H1 (cell line): Measurements from ENCODE around the gene CAMKK1.

Experiments
- ASH2L ChIP-seq: fragments of 200-600, 300-600 bp; sonication (generic); IDR thresholded peaks from one replicate; pipeline ENCODE4 v1.7.1; 2017; ENCODE audit warnings: low read length
- CTCF ChIP-seq, 3 experiments: IDR thresholded peaks; 1 replicate in 2 of 3; 2 replicates in 1 of 3; pipeline versions ENCODE4 v1.5.1 to v1.6.1; 2011; ENCODE audit warnings: low read length in 3 of 3, mild to moderate bottlenecking in 3 of 3, inconsistent platforms in 2 of 3, low read depth in 1 of 3, moderate library complexity in 1 of 3; ENCODE audit not compliant: insufficient read depth in 1 of 3; ENCODE audit errors: control extremely low read depth in 1 of 3
- EZH2 ChIP-seq: fragments of 200-600 bp; sonication (generic); IDR thresholded peaks from 2 replicates; pipeline ENCODE4 v1.7.1; 2012; ENCODE audit warnings: low read depth, mild to moderate bottlenecking, moderate library complexity, low read length, inconsistent platforms; ENCODE audit not compliant: severe bottlenecking
- HDAC6 ChIP-seq: IDR thresholded peaks from one replicate; pipeline ENCODE4 v1.7.1; 2012; ENCODE audit warnings: low read depth, mild to moderate bottlenecking, inconsistent platforms, low read length, moderate library complexity
- JUN ChIP-seq: IDR thresholded peaks from 2 replicates; pipeline ENCODE4 v1.6.1; 2011; ENCODE audit warnings: low read depth, mild to moderate bottlenecking, improper control_type of control experiment, low read length
- POLR2AphosphoS5 ChIP-seq: IDR thresholded peaks from 2 replicates; pipeline ENCODE4 v1.6.1; 2011; ENCODE audit warnings: low read depth, low read length
- RAD21 ChIP-seq, 2 experiments: IDR thresholded peaks in 1 of 2; conservative IDR thresholded peaks in 1 of 2; 2 replicates each; pipeline ENCODE4 v1.6.1; 2011; ENCODE audit warnings: low read depth in 2 of 2, low read length in 2 of 2, improper control_type of control experiment in 1 of 2, inconsistent platforms in 1 of 2, mild to moderate bottlenecking in 1 of 2, moderate library complexity in 1 of 2
- TAF1 ChIP-seq: IDR thresholded peaks from 2 replicates; pipeline ENCODE4 v1.6.1; 2011; ENCODE audit warnings: mild to moderate bottlenecking, low read depth, low read length
- TBP ChIP-seq: IDR thresholded peaks from 2 replicates; pipeline ENCODE4 v1.6.1; 2011; ENCODE audit warnings: low read depth, low read length, improper control_type of control experiment
- TEAD4 ChIP-seq: IDR thresholded peaks from 2 replicates; pipeline ENCODE4 v1.6.1; 2012; ENCODE audit warnings: low read depth, low read length, inconsistent platforms, mixed read lengths
- TF ChIP-seq, protein P1 (sequence below): IDR thresholded peaks from 2 replicates; pipeline ENCODE4 v1.6.1; 2011; ENCODE audit warnings: low read length, improper control_type of control experiment

- TF ChIP-seq CTCF (IDR thresholded peaks at IDR 0.05; ENCODE audit: control extremely low read depth in 1 of 3, insufficient read depth in 1 of 3, low read depth in 1 of 3, low read length in 3 of 3) (no peak), TBP (no peak), RAD21 (IDR thresholded peaks at IDR 0.05 in 1 of 2, conservative IDR thresholded peaks at IDR 0.05 in 1 of 2; ENCODE audit: low read depth in 2 of 2, low read length in 2 of 2) (no peak), TEAD4 (no peak), HDAC6 (no peak), EZH2 (no peak), ASH2L (no peak), TAF1 (no peak), JUN (no peak), POLR2AphosphoS5 (no peak)
- TF ChIP-seq, protein P1, sequence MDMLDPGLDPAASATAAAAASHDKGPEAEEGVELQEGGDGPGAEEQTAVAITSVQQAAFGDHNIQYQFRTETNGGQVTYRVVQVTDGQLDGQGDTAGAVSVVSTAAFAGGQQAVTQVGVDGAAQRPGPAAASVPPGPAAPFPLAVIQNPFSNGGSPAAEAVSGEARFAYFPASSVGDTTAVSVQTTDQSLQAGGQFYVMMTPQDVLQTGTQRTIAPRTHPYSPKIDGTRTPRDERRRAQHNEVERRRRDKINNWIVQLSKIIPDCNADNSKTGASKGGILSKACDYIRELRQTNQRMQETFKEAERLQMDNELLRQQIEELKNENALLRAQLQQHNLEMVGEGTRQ, result no peak
Observed at GRCh38 chr17:3917391-3917931, 24.6 kb upstream of the CAMKK1 start.
